ENCODE data around the gene COX4I2. TPM values are rescaled to one million over a fixed set of nuclear protein-coding genes. Genes with fewer than 3 reads are reported as not detected.
"Not testable (repeated sequence)": the region's sequence is repeated elsewhere in the genome, so short reads cannot be mapped to it uniquely, and the experiment has no call there.

Gene COX4I2
- total RNA-seq, 1 donor from 2014 or later = not detected

DNA sequence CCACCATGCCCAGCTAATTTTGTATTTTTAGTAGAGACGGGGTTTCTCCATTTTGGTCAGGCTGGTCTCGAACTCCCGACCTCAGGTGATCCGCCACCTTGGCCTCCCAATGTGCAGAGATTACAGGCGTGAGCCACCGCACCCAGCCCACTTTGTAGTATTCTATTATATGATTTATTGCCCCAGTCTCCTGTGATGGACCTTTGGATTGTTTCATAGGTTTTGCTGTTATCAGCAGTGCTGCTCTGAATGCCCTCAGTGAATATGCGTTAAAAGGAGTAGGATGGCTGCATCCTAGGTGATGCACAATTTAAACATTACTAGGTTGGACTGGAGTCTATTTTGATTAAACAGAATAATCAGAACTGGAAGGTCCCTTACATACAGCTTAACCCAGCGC, 22.3 kb upstream of the COX4I2 start:
- peaks cover 13% of the 10 kb centered on the region for H3K4me1 Mint-ChIP-seq (ENCODE audit: low read depth)
- H3K27me3 Mint-ChIP-seq = no peaks in the 10 kb centered on the region
- no peak overlapping the region for H3K4me3 Mint-ChIP-seq (ENCODE audit: low read depth)
- no peak overlapping the region for H3K27ac Mint-ChIP-seq
- H3K9me3 Mint-ChIP-seq (ENCODE audit: low read depth) = no peaks in the 10 kb centered on the region
- TF ChIP-seq, protein P1, sequence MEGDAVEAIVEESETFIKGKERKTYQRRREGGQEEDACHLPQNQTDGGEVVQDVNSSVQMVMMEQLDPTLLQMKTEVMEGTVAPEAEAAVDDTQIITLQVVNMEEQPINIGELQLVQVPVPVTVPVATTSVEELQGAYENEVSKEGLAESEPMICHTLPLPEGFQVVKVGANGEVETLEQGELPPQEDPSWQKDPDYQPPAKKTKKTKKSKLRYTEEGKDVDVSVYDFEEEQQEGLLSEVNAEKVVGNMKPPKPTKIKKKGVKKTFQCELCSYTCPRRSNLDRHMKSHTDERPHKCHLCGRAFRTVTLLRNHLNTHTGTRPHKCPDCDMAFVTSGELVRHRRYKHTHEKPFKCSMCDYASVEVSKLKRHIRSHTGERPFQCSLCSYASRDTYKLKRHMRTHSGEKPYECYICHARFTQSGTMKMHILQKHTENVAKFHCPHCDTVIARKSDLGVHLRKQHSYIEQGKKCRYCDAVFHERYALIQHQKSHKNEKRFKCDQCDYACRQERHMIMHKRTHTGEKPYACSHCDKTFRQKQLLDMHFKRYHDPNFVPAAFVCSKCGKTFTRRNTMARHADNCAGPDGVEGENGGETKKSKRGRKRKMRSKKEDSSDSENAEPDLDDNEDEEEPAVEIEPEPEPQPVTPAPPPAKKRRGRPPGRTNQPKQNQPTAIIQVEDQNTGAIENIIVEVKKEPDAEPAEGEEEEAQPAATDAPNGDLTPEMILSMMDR (IDR thresholded peaks at IDR 0.05; ENCODE audit: unreplicated experiment) = no peak
- no peak for DNase-seq (ENCODE audit: low spot score, unreplicated experiment)
- no peaks in the 10 kb centered on the region for H3K36me3 Mint-ChIP-seq (ENCODE audit: insufficient read depth)

GRCh38 chr20:31617432-31618104, 20.1 kb upstream of the COX4I2 start:
- TF ChIP-seq, protein P1 (IDR thresholded peaks at IDR 0.05; ENCODE audit: unreplicated experiment) = no peak
- no peaks in the 10 kb centered on the region for H3K36me3 Mint-ChIP-seq (ENCODE audit: insufficient read depth)
- no peak overlapping the region for H3K4me3 Mint-ChIP-seq (ENCODE audit: low read depth)
- no peak overlapping the region for H3K27ac Mint-ChIP-seq
- no peak for DNase-seq (ENCODE audit: low spot score, unreplicated experiment)
- H3K4me1 Mint-ChIP-seq (ENCODE audit: low read depth) = peaks cover 2% of the 10 kb centered on the region
- H3K27me3 Mint-ChIP-seq = no peaks in the 10 kb centered on the region
- no peaks in the 10 kb centered on the region for H3K9me3 Mint-ChIP-seq (ENCODE audit: low read depth)

GRCh38 chr20:31620246-31620645, 17.5 kb upstream of the COX4I2 start:
- no peaks in the 10 kb centered on the region for H3K9me3 Mint-ChIP-seq (ENCODE audit: low read depth)
- no peak overlapping the region for H3K4me3 Mint-ChIP-seq (ENCODE audit: low read depth)
- peak overlapping the region; percentile 53 for H3K27ac Mint-ChIP-seq
- H3K36me3 Mint-ChIP-seq (ENCODE audit: insufficient read depth) = no peaks in the 10 kb centered on the region
- H3K27me3 Mint-ChIP-seq = no peaks in the 10 kb centered on the region
- peaks cover 2% of the 10 kb centered on the region for H3K4me1 Mint-ChIP-seq (ENCODE audit: low read depth)
- DNase-seq (ENCODE audit: low spot score, unreplicated experiment) = no peak
- TF ChIP-seq, protein P1 (IDR thresholded peaks at IDR 0.05; ENCODE audit: unreplicated experiment) = no peak

DNA sequence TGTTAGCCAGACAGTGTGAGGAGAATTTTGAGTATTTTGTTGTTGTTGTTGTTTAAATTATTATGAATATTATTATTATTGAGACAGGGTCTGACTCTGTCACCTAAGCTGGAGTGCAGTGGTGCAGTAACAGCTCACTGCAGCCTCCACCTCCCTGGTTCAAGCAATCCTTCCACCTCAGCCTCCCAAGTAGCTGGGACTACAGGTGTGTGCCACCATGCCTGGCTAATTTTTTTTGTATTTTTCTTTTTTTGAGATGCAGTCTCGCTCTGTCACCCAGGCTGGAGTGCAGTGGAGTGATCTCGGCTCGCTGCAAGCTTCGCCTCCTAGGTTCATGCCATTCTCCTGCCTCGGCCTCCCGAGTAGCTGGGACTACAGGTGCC, 14.6 kb upstream of the COX4I2 start:
- H3K4me3 Mint-ChIP-seq (ENCODE audit: low read depth); H3K36me3 Mint-ChIP-seq (ENCODE audit: insufficient read depth); H3K27me3 Mint-ChIP-seq; H3K27ac Mint-ChIP-seq; H3K9me3 Mint-ChIP-seq (ENCODE audit: low read depth); H3K4me1 Mint-ChIP-seq (ENCODE audit: low read depth); DNase-seq (ENCODE audit: low spot score, unreplicated experiment): not testable (repeated sequence)

DNA sequence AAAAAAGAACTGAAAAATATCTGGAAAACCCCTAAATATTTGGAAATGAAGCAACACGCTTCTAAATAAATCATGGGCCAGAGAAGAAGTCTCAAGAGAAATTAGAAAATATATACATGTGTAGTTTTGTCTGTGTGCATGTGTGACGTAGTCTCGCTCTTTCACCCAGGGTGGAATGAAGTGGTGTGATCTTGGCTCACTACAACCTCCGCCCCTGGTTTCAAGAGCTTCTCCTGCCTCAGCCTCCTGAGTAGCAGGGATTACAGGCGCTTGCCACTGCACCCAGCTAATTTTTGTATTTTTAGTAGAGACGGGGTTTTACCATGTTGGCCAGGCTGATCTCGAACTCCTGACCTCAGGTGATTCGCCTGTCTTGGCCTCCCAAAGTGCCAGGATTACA, 11.2 kb upstream of the COX4I2 start:
- not testable (repeated sequence) for H3K27ac Mint-ChIP-seq; H3K4me3 Mint-ChIP-seq (ENCODE audit: low read depth); DNase-seq (ENCODE audit: low spot score, unreplicated experiment); H3K4me1 Mint-ChIP-seq (ENCODE audit: low read depth); H3K27me3 Mint-ChIP-seq; H3K9me3 Mint-ChIP-seq (ENCODE audit: low read depth); H3K36me3 Mint-ChIP-seq (ENCODE audit: insufficient read depth)

DNA sequence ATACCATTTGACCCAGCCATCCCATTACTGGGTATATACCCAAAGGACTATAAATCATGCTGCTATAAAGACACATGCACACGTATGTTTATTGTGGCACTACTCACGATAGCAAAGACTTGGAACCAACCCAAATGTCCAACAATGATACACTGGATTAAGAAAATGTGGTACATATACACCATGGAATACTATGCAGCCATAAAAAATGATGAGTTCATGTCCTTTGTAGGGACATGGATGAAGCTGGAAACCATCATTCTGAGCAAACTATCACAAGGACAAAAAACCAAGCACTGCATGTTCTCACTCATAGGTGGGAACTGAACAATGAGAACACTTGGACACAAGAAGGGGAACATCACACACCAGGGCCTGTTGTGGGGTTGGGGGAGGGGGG, 9.7 kb upstream of the COX4I2 start:
- H3K4me1 Mint-ChIP-seq (ENCODE audit: low read depth); H3K36me3 Mint-ChIP-seq (ENCODE audit: insufficient read depth); H3K27ac Mint-ChIP-seq; DNase-seq (ENCODE audit: low spot score, unreplicated experiment); H3K27me3 Mint-ChIP-seq; H3K4me3 Mint-ChIP-seq (ENCODE audit: low read depth); H3K9me3 Mint-ChIP-seq (ENCODE audit: low read depth): not testable (repeated sequence)

GRCh38 chr20:31630187-31630790, 7.4 kb upstream of the COX4I2 start:
- TF ChIP-seq, protein P1 (IDR thresholded peaks at IDR 0.05; ENCODE audit: unreplicated experiment) = no peak
- H3K4me1 Mint-ChIP-seq (ENCODE audit: low read depth) = no peaks in the 10 kb centered on the region
- no peaks in the 10 kb centered on the region for H3K36me3 Mint-ChIP-seq (ENCODE audit: insufficient read depth)
- H3K4me3 Mint-ChIP-seq (ENCODE audit: low read depth) = no peak overlapping the region
- no peak overlapping the region for H3K27ac Mint-ChIP-seq
- H3K27me3 Mint-ChIP-seq = no peaks in the 10 kb centered on the region
- DNase-seq (ENCODE audit: low spot score, unreplicated experiment) = no peak
- H3K9me3 Mint-ChIP-seq (ENCODE audit: low read depth) = peaks cover 3% of the 10 kb centered on the region

Measured in progenitor cell of endocrine pancreas (in vitro differentiated cells).